HCT116 (cell line): ENCODE data around the gene FIBCD1.

Experiments used
- ATF3 ChIP-seq: IDR thresholded peaks from 2 replicates; pipeline ENCODE4 v1.6.1; 2012
- CEBPB ChIP-seq: IDR thresholded peaks from 2 replicates; pipeline ENCODE4 v1.6.1; 2012; ENCODE audit warnings: low read depth
- EZH2phosphoT487 ChIP-seq: fragments of 200-600 bp; IDR thresholded peaks from 2 replicates; pipeline ENCODE4 v1.6.1; 2018; ENCODE audit warnings: antibody characterized with exemption, borderline replicate concordance
- FOSL1 ChIP-seq: IDR thresholded peaks from 2 replicates; pipeline ENCODE4 v1.6.1; 2012; ENCODE audit warnings: low read depth
- JUND ChIP-seq: IDR thresholded peaks from 2 replicates; pipeline ENCODE4 v1.6.1; 2012
- POLR2A ChIP-seq: IDR thresholded peaks from 2 replicates; pipeline ENCODE4 v1.7.0; 2011; ENCODE audit warnings: borderline replicate concordance; ENCODE audit not compliant: insufficient read depth, insufficient read length; ENCODE audit errors: extremely low read depth
- POLR2AphosphoS5 ChIP-seq: IDR thresholded peaks from 2 replicates; pipeline ENCODE4 v1.6.1; 2011; ENCODE audit warnings: mild to moderate bottlenecking, low read depth, low read length, moderate library complexity
- RAD21 ChIP-seq: IDR thresholded peaks from 2 replicates; pipeline ENCODE4 v1.6.1; 2012; ENCODE audit warnings: low read depth, mild to moderate bottlenecking
- REST ChIP-seq: IDR thresholded peaks from 2 replicates; pipeline ENCODE4 v1.6.1; 2012; ENCODE audit warnings: low read depth
- SIN3A ChIP-seq: IDR thresholded peaks from 2 replicates; pipeline ENCODE4 v1.6.1; 2012; ENCODE audit warnings: low read depth
- YY1 ChIP-seq: IDR thresholded peaks from 2 replicates; pipeline ENCODE4 v1.6.1; 2011; ENCODE audit warnings: low read length, low read depth, moderate library complexity, mild to moderate bottlenecking; ENCODE audit not compliant: insufficient replicate concordance; ENCODE audit errors: extremely low read depth
- ZBTB33 ChIP-seq: IDR thresholded peaks from 2 replicates; pipeline ENCODE4 v1.6.1; 2011; ENCODE audit warnings: mild to moderate bottlenecking, low read length, moderate library complexity; ENCODE audit not compliant: insufficient replicate concordance; ENCODE audit errors: extremely low read depth
- ZNF274 ChIP-seq: fragments of 200-500 bp; sonication (Bioruptor generic); IDR thresholded peaks from 2 replicates; pipeline ENCODE4 v1.6.1; 2014; ENCODE audit warnings: mild to moderate bottlenecking, low read depth, low read length, inconsistent platforms
- TF ChIP-seq, protein P1 (sequence below), 3 experiments: fragments of 200-600 bp in 1 of 3; sonication (generic) in 1 of 3; IDR thresholded peaks in 2 of 3; conservative IDR thresholded peaks in 1 of 3; 2 replicates each; pipeline ENCODE4 v1.5.1; 2012 to 2017; ENCODE audit warnings: low read depth in 2 of 3, low read length in 2 of 3, antibody characterized with exemption in 1 of 3, borderline replicate concordance in 1 of 3, control low read depth in 1 of 3, mild to moderate bottlenecking in 1 of 3, mixed read lengths in 1 of 3, mixed run types in 1 of 3, moderate library complexity in 1 of 3; ENCODE audit not compliant: insufficient read depth in 1 of 3

GRCh38 chr9:130944510-130945058 lies 5.5 kb upstream of the FIBCD1 start:
- TF ChIP-seq, protein P1, sequence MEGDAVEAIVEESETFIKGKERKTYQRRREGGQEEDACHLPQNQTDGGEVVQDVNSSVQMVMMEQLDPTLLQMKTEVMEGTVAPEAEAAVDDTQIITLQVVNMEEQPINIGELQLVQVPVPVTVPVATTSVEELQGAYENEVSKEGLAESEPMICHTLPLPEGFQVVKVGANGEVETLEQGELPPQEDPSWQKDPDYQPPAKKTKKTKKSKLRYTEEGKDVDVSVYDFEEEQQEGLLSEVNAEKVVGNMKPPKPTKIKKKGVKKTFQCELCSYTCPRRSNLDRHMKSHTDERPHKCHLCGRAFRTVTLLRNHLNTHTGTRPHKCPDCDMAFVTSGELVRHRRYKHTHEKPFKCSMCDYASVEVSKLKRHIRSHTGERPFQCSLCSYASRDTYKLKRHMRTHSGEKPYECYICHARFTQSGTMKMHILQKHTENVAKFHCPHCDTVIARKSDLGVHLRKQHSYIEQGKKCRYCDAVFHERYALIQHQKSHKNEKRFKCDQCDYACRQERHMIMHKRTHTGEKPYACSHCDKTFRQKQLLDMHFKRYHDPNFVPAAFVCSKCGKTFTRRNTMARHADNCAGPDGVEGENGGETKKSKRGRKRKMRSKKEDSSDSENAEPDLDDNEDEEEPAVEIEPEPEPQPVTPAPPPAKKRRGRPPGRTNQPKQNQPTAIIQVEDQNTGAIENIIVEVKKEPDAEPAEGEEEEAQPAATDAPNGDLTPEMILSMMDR (IDR thresholded peaks at IDR 0.05 in 2 of 3, conservative IDR thresholded peaks at IDR 0.05 in 1 of 3; ENCODE audit: borderline replicate concordance in 1 of 3, insufficient read depth in 1 of 3, low read depth in 2 of 3, low read length in 2 of 3), result no peak
- TF ChIP-seq POLR2A, result no peak
- no peak for TF ChIP-seq ZBTB33
- TF ChIP-seq ATF3, result no peak
- TF ChIP-seq JUND, result no peak
- no peak for TF ChIP-seq POLR2AphosphoS5
- no peak for TF ChIP-seq YY1
- no peak for TF ChIP-seq CEBPB
- TF ChIP-seq EZH2phosphoT487, result no peak
- TF ChIP-seq REST, result no peak
- TF ChIP-seq FOSL1, result no peak
- no peak for TF ChIP-seq ZNF274
- no peak for TF ChIP-seq RAD21
- TF ChIP-seq SIN3A, result no peak
